Epithelial cell of esophagus (primary cell): Measurements from ENCODE around the gene CIRBP.

Experiments used
- DNase-seq: peaks from one replicate; pipeline ENCODE4 v3.0.0; 2010; ENCODE audit warnings: low read depth
- H3K4me3 ChIP-seq: 2 replicates; pipeline ENCODE4 v1.5.1; 2011; ENCODE audit warnings: mild to moderate bottlenecking, low read length, control low read depth
- CTCF ChIP-seq: IDR thresholded peaks from 2 replicates; pipeline ENCODE4 v1.5.1; 2011; ENCODE audit warnings: low read depth, mild to moderate bottlenecking, low read length, control low read depth, inconsistent platforms; ENCODE audit not compliant: insufficient read depth; ENCODE audit errors: missing control alignments

CIRBP gene

GRCh38 chr19:1269065-1269477 lies at the start of gene CIRBP:
TSS of gene CIRBP (plus strand) at chr19:1269332. CDS start at chr19:1270934, 1,602 bp downstream.
- peak within 1 kb of the TSS; percentile 75 for H3K4me3 ChIP-seq
- no peak for TF ChIP-seq CTCF
- DNase-seq: peak; percentile 99

- no peak for DNase-seq
- no peak overlapping the region for H3K4me3 ChIP-seq
- TF ChIP-seq CTCF: no peak
These were observed 49.2 kb upstream of the CIRBP start for GRCh38 chr19:1219786-1220476.

- no peak for TF ChIP-seq CTCF
- no peak for DNase-seq
- H3K4me3 ChIP-seq: no peak overlapping the region
These were observed 48.6 kb upstream of the CIRBP start for GRCh38 chr19:1220477-1220930.

- H3K4me3 ChIP-seq: no peak overlapping the region
- peak; percentile 57 for TF ChIP-seq CTCF
- DNase-seq: no peak
These were observed 47.9 kb upstream of the CIRBP start for GRCh38 chr19:1220976-1221903.

- no peak for TF ChIP-seq CTCF
- no peak for DNase-seq
- no peak overlapping the region for H3K4me3 ChIP-seq
These were observed 47.3 kb upstream of the CIRBP start for GRCh38 chr19:1221904-1222255.

- no peak for DNase-seq
- no peak for TF ChIP-seq CTCF
- H3K4me3 ChIP-seq: no peak overlapping the region
These were observed 46.7 kb upstream of the CIRBP start for GRCh38 chr19:1222394-1222793.
